Measurements from ENCODE around the gene PCYOX1L. TPM values are rescaled to one million over a fixed set of nuclear protein-coding genes. Genes with fewer than 3 reads are reported as not detected.

PCYOX1L gene
- polyA plus RNA-seq, 1 donor from 2014 or later: 21.1 TPM

- Histone ChIP-seq H3K4me3 (ENCODE audit: low read length) (no peak overlapping the region), H3K27ac (ENCODE audit: low read length) (no peak overlapping the region), H3K9ac (ENCODE audit: low read length) (no peak overlapping the region), H3K9me2 (ENCODE audit: insufficient read depth, low read length) (no peaks in the 10 kb centered on the region), H2AFZ (ENCODE audit: low read depth, low read length) (no peak overlapping the region), H3K4me2 (ENCODE audit: low read length) (no peak overlapping the region), H3K27me3 (ENCODE audit: insufficient read depth, low read depth, low read length) (no peaks in the 10 kb centered on the region), H3F3A (ENCODE audit: insufficient read depth, low read length, poor library complexity, severe bottlenecking) (no peaks in the 10 kb centered on the region), H3K79me2 (replicated peaks; ENCODE audit: insufficient read depth, low read length) (no peaks in the 10 kb centered on the region), H3K9me3 (ENCODE audit: low read length) (no peaks in the 10 kb centered on the region), H3K36me3 (ENCODE audit: insufficient read depth, low read length) (no peaks in the 10 kb centered on the region), H4K20me1 (ENCODE audit: insufficient read depth) (no peaks in the 10 kb centered on the region)
- TF ChIP-seq RAD21 (conservative IDR thresholded peaks at IDR 0.05) (no peak), SMC3 (conservative IDR thresholded peaks at IDR 0.05; ENCODE audit: poor library complexity) (no peak), REST (IDR thresholded peaks at IDR 0.05; ENCODE audit: borderline replicate concordance) (no peak), MXI1 (conservative IDR thresholded peaks at IDR 0.05; ENCODE audit: poor library complexity, severe bottlenecking) (no peak), POLR2AphosphoS5 (IDR thresholded peaks at IDR 0.05) (no peak), TAF1 (IDR thresholded peaks at IDR 0.05; ENCODE audit: low read depth) (no peak), EZH2 (IDR thresholded peaks at IDR 0.05; ENCODE audit: borderline replicate concordance, insufficient read depth, low read length, poor library complexity, severe bottlenecking) (no peak), EP300 (conservative IDR thresholded peaks at IDR 0.05; ENCODE audit: poor library complexity, severe bottlenecking) (no peak)
- TF ChIP-seq, protein P1, sequence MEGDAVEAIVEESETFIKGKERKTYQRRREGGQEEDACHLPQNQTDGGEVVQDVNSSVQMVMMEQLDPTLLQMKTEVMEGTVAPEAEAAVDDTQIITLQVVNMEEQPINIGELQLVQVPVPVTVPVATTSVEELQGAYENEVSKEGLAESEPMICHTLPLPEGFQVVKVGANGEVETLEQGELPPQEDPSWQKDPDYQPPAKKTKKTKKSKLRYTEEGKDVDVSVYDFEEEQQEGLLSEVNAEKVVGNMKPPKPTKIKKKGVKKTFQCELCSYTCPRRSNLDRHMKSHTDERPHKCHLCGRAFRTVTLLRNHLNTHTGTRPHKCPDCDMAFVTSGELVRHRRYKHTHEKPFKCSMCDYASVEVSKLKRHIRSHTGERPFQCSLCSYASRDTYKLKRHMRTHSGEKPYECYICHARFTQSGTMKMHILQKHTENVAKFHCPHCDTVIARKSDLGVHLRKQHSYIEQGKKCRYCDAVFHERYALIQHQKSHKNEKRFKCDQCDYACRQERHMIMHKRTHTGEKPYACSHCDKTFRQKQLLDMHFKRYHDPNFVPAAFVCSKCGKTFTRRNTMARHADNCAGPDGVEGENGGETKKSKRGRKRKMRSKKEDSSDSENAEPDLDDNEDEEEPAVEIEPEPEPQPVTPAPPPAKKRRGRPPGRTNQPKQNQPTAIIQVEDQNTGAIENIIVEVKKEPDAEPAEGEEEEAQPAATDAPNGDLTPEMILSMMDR (IDR thresholded peaks at IDR 0.05; ENCODE audit: poor library complexity, severe bottlenecking): no peak
Measured at GRCh38 chr5:149355688-149356087, 2.2 kb upstream of the PCYOX1L start.

- Histone ChIP-seq H3K79me2 (replicated peaks; ENCODE audit: insufficient read depth, low read length) (no peaks in the 10 kb centered on the region), H3K4me3 (ENCODE audit: low read length) (peak overlapping the region; percentile 29), H3K9me3 (ENCODE audit: low read length) (no peaks in the 10 kb centered on the region), H4K20me1 (ENCODE audit: insufficient read depth) (no peaks in the 10 kb centered on the region), H3K9ac (ENCODE audit: low read length) (no peak overlapping the region), H3K4me2 (ENCODE audit: low read length) (no peak overlapping the region), H3K36me3 (ENCODE audit: insufficient read depth, low read length) (no peaks in the 10 kb centered on the region), H3F3A (ENCODE audit: insufficient read depth, low read length, poor library complexity, severe bottlenecking) (no peaks in the 10 kb centered on the region), H2AFZ (ENCODE audit: low read depth, low read length) (no peak overlapping the region), H3K9me2 (ENCODE audit: insufficient read depth, low read length) (no peaks in the 10 kb centered on the region), H3K27me3 (ENCODE audit: insufficient read depth, low read depth, low read length) (no peaks in the 10 kb centered on the region), H3K27ac (ENCODE audit: low read length) (no peak overlapping the region)
- no peak for TF ChIP-seq MXI1 (conservative IDR thresholded peaks at IDR 0.05; ENCODE audit: poor library complexity, severe bottlenecking)
- no peak for TF ChIP-seq TAF1 (IDR thresholded peaks at IDR 0.05; ENCODE audit: low read depth)
- TF ChIP-seq RAD21 (conservative IDR thresholded peaks at IDR 0.05): no peak
- TF ChIP-seq EZH2 (IDR thresholded peaks at IDR 0.05; ENCODE audit: borderline replicate concordance, insufficient read depth, low read length, poor library complexity, severe bottlenecking): no peak
- TF ChIP-seq, protein P1 (IDR thresholded peaks at IDR 0.05; ENCODE audit: poor library complexity, severe bottlenecking): no peak
- no peak for TF ChIP-seq EP300 (conservative IDR thresholded peaks at IDR 0.05; ENCODE audit: poor library complexity, severe bottlenecking)
- TF ChIP-seq SMC3 (conservative IDR thresholded peaks at IDR 0.05; ENCODE audit: poor library complexity): no peak
- TF ChIP-seq POLR2AphosphoS5 (IDR thresholded peaks at IDR 0.05): no peak
- no peak for TF ChIP-seq REST (IDR thresholded peaks at IDR 0.05; ENCODE audit: borderline replicate concordance)
Measured at GRCh38 chr5:149356391-149356790, 1.5 kb upstream of the PCYOX1L start.

All from neural cell (in vitro differentiated cells).